HG03196 (cell line): Measurements from ENCODE around the gene TAS2R5.
A peak's percentile ranks its signal among the peaks of the same experiment; 100 is the strongest.
"Not testable (repeated sequence)": the region's sequence is repeated elsewhere in the genome, so short reads cannot be mapped to it uniquely, and the experiment has no call there.

Experiments used
- ATAC-seq: cut with Tn5 transposase; IDR thresholded peaks from one replicate; pipeline ENCODE4 v1.9.1; 2021; ENCODE audit not compliant: unreplicated experiment

Gene TAS2R5

GRCh38 chr7:141789917-141790316, at the start of gene TAS2R5:
Gene TAS2R5, plus strand, starts transcription at chr7:141790217. Its CDS starts 145 bp downstream, at chr7:141790362.
- no peak for ATAC-seq

- ATAC-seq = no peak
These were observed 47.8 kb upstream of the TAS2R5 start for GRCh38 chr7:141742229-141742628.

- no peak for ATAC-seq
These were observed 45.9 kb upstream of the TAS2R5 start for GRCh38 chr7:141744131-141744530.

GRCh38 chr7:141748396-141748795, 41.6 kb upstream of the TAS2R5 start:
- no peak for ATAC-seq

GRCh38 chr7:141751904-141752303, 38.1 kb upstream of the TAS2R5 start:
- ATAC-seq = not testable (repeated sequence)

- no peak for ATAC-seq
These were observed 37.4 kb upstream of the TAS2R5 start for GRCh38 chr7:141752634-141753033.

GRCh38 chr7:141754939-141755338, 35.1 kb upstream of the TAS2R5 start:
- no peak for ATAC-seq

- no peak for ATAC-seq
These were observed 26.2 kb upstream of the TAS2R5 start, which contains the start of gene TAS2R3 for GRCh38 chr7:141763797-141764196. Gene TAS2R3, plus strand, starts transcription at chr7:141764097. Its CDS starts 62 bp downstream, at chr7:141764159.

- ATAC-seq = not testable (repeated sequence)
These were observed 19.9 kb upstream of the TAS2R5 start for GRCh38 chr7:141770083-141770583.

- ATAC-seq = no peak
These were observed 13.6 kb upstream of the TAS2R5 start, which contains the start of gene TAS2R4 for GRCh38 chr7:141776374-141776773. Gene TAS2R4, plus strand, starts transcription at chr7:141776674. Its CDS starts 1,815 bp downstream, at chr7:141778489.

- ATAC-seq = peak; percentile 80
These were observed 4.1 kb upstream of the TAS2R5 start for GRCh38 chr7:141785706-141786552.

- ATAC-seq = no peak
These were observed 1.7 kb upstream of the TAS2R5 start for GRCh38 chr7:141788296-141788695.

- ATAC-seq = no peak
These were observed 2.5 kb downstream of the TAS2R5 start for GRCh38 chr7:141792526-141792925.

GRCh38 chr7:141820067-141820466, 30.1 kb downstream of the TAS2R5 start:
- ATAC-seq = no peak

- ATAC-seq = not testable (repeated sequence)
These were observed 32.4 kb downstream of the TAS2R5 start for GRCh38 chr7:141822432-141822831.

GRCh38 chr7:141837683-141838082, 47.7 kb downstream of the TAS2R5 start:
- no peak for ATAC-seq

- ATAC-seq = no peak
These were observed 48.6 kb downstream of the TAS2R5 start for GRCh38 chr7:141838581-141838980.

GRCh38 chr7:141839256-141839655, 49.2 kb downstream of the TAS2R5 start:
- no peak for ATAC-seq

GRCh38 chr7:141840708-141841107, 50.7 kb downstream of the TAS2R5 start:
- no peak for ATAC-seq
